Omental fat pad (tissue), 4 donors: ENCODE measurements around the gene RALGAPB. TPM values are rescaled to one million over a fixed set of nuclear protein-coding genes. Genes with fewer than 3 reads are reported as not detected.

Source experiments
- ATAC-seq: fragments of 150-250 bp; one replicate; pipeline ENCODE4 v1.9.1; 2016; ENCODE audit warnings: mild to moderate bottlenecking, moderate library complexity; ENCODE audit not compliant: low FRiP score
- DNase-seq: peaks from one replicate; pipeline ENCODE4 v3.0.0-alpha.2; 2019; ENCODE audit warnings: low spot score
- total RNA-seq, 4 donors: library from RNA; depleted of rRNA; stranded (reverse); fragments of >200 nt; gene quantifications; one replicate each; pipeline ENCODE4 v1.1.0, GENCODE V29; 2016
- TF ChIP-seq, protein P1 (sequence below), 3 donors: fragments of 450-650 bp; IDR thresholded peaks; one replicate each; pipeline ENCODE4 v1.5.1; 2016 to 2017; ENCODE audit warnings: antibody characterized with exemption in 3 of 3, mild to moderate bottlenecking in 3 of 3, moderate library complexity in 2 of 3

Gene RALGAPB
- total RNA-seq, 4 donors from 2014 or later = 27.1 to 39.9 (median 32.3) TPM

DNA sequence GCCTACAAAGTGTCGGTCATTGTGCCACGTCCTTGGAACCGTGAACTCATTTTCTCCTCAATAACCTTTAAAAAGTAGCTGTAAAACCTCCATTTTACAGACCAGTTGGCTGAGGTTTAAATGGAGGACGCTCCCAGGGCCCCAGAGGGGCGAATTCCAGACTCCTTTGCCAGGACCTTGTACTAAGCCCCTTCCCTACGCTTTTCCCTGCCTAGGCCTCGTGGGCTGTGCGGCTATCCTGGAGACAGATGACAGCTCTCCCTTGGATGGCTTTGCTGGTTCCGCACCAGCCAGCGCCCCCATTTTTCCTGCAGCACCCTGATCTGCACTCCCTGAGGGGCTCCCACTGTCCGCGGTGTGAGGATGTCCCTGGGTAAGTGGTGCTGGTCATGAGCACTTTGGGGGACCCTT is 25.4 kb upstream of the RALGAPB start:
- TF ChIP-seq, protein P1, sequence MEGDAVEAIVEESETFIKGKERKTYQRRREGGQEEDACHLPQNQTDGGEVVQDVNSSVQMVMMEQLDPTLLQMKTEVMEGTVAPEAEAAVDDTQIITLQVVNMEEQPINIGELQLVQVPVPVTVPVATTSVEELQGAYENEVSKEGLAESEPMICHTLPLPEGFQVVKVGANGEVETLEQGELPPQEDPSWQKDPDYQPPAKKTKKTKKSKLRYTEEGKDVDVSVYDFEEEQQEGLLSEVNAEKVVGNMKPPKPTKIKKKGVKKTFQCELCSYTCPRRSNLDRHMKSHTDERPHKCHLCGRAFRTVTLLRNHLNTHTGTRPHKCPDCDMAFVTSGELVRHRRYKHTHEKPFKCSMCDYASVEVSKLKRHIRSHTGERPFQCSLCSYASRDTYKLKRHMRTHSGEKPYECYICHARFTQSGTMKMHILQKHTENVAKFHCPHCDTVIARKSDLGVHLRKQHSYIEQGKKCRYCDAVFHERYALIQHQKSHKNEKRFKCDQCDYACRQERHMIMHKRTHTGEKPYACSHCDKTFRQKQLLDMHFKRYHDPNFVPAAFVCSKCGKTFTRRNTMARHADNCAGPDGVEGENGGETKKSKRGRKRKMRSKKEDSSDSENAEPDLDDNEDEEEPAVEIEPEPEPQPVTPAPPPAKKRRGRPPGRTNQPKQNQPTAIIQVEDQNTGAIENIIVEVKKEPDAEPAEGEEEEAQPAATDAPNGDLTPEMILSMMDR (IDR thresholded peaks at IDR 0.05) = no peak
- DNase-seq (no peak), ATAC-seq (no peak)

DNA sequence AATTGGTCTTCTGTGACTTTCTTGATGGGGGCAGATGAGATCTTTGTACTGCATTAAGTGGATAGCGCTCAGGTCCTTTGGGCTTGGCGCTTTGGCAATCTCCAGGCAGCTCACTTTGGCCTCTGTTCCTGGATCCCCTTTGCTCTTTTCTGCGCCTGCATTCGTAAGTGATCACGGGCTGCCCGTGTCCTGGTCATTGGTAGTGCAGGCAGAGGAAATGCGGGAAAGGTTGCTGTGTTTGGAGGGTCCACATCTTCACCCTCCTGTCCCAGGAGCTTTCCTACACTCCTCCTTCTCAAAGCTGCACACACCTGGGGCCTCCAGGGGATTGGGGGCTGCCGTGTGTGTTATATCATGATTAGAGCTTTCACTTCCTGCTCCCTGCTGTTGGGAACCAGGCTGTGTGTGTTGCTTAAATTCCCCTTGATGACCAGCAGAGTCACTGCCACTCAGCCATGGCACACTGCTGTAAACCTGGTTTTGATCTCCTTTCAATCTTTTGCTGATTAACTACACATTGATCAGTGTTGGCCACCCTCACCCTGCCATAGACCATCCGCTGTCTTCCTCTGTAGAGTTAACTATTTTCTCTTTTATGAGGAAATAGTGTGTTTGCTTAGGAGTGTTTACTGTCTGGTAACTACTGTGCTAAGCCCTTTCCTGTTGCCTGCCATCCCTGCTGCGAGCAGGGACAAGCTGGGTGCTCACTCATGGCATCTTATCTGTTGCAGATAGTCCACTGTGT is 24.5 kb upstream of the RALGAPB start:
- ATAC-seq = no peak
- DNase-seq = no peak
- TF ChIP-seq, protein P1 (IDR thresholded peaks at IDR 0.05) = no peak

DNA sequence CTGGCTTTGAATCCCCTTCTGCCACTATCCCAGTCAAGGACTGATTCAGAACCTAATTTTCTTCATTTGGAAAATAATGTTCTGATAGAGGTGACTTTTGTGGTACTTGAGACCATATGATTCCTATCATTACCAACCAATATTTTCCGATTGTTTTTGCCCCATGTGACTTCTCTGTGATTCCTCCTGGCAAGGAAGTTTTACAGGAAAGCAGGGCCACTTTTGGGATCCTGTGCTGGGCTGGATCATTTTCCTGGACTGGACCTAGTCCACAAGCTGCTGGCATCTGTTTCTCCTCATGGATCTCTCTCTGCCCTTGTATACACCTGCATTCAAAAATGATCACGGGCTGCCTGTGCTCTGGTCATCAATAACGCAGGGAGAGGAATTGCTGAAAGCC is 23.6 kb upstream of the RALGAPB start:
- ATAC-seq (no peak), DNase-seq (no peak)
- TF ChIP-seq, protein P1 (IDR thresholded peaks at IDR 0.05) = no peak

DNA sequence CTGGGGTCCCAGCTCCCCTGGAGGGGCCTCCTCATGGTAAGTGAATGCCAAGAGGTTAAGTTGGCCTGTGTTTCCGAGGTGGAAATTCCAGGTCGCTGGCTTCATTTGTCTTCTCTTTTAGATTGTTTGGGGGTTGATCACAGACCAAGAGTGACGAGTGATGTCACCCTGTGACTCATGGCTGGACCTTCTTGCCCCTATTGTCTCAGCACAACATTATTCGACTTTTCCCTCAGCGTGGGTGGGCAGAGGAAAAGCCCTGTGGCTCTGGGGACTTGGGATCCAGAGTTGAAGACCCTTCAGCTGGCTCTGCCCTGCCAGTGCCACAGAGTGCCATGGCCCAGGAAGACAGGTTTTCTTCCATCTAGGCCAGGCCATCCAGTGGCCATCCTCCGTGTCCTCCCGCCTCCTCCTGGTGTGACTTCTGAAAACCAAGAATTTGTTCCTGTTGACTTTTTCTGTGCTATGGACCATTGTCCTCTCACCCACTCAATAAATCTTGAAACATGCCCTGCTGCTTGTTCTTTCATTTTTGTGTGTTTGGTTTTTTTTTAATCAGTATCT is 22.1 kb upstream of the RALGAPB start:
- TF ChIP-seq, protein P1 (IDR thresholded peaks at IDR 0.05) = no peak
- ATAC-seq (no peak), DNase-seq (no peak)

DNA sequence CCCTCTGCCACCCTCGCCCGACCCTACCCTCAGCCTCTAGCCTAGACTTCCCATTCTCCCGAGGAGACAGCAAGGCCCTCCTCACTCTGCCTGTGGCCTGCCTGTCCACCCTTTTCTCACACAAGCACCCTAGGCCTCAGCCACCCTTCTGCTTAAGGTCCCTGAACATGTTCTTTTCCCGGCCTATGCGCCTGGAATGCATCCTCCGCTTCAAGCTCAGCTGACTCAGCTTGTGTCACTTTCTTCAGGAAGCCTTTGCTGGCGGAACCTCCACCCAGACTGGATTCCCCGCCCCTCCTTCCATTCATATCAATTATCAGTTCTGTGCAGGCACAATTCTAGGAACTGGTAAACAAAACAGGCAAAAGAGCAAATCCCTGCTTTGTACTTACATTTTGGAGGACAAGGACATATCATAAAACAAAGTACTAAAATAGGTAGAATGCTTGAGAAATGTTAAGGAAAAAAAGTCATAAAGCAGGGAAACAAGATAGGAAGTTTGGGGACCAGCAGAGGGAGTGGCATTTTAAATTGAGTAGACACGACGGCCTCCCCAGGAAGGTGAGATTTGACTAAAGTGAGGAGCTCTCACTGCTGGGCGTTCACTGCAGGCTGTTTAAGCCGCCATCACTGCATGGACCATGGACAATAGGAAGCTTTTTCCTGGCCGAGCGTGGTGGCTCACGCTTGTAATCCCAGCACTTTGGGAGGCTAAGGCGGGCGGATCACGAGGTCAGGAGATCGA is 19.6 kb upstream of the RALGAPB start:
- TF ChIP-seq, protein P1 (IDR thresholded peaks at IDR 0.05) = no peak
- DNase-seq (no peak), ATAC-seq (no peak)

DNA sequence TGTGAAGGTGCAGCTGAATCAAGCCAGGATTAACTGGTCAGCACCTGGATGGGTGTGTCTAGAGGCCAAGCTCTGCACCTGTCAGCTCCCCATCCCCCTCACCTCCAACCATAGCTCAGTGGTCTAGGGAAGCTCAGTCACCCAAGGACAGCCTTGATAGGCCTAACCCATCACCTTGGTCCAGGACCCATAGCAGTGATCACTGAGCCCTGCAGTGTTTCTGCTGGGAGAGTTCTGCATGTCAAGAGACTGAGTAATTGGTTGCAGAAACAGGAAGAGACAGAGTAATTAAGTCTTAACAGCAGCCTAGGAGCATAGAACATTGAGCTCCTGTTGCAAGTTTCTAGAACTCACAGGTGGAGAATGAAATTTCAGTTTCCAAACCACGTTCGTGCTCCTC is 18.7 kb upstream of the RALGAPB start:
- TF ChIP-seq, protein P1 (IDR thresholded peaks at IDR 0.05) = no peak
- no peak for ATAC-seq

More for the DNA sequence above, 18.7 kb upstream of the RALGAPB start:
- no peak for DNase-seq
